Umbilical cord (tissue), 2 donors: ENCODE results near the gene ANKRD18B. TPM values are rescaled to one million over a fixed set of nuclear protein-coding genes. Genes with fewer than 3 reads are reported as not detected.
"Not testable (repeated sequence)": the region's sequence is repeated elsewhere in the genome, so short reads cannot be mapped to it uniquely, and the experiment has no call there.

Source experiments
- DNase-seq: peaks from one replicate; pipeline ENCODE4 v3.0.0-alpha.2; 2015; ENCODE audit warnings: low spot score
- total RNA-seq: library from RNA; depleted of rRNA; stranded (reverse); fragments of >200 nt; gene quantifications from one replicate; pipeline ENCODE4 v1.2.3, GENCODE V29; 2014; ENCODE audit warnings: low replicate concordance; ENCODE audit not compliant: insufficient read depth

ANKRD18B gene
- total RNA-seq, 1 donor from 2014 or later: 5.3 TPM

- no peak for DNase-seq
These were observed 87.3 kb downstream of the ANKRD18B start for GRCh38 chr9:33611358-33611757.

GRCh38 chr9:33612410-33612809 lies 88.4 kb downstream of the ANKRD18B start:
- DNase-seq: not testable (repeated sequence)

DNA sequence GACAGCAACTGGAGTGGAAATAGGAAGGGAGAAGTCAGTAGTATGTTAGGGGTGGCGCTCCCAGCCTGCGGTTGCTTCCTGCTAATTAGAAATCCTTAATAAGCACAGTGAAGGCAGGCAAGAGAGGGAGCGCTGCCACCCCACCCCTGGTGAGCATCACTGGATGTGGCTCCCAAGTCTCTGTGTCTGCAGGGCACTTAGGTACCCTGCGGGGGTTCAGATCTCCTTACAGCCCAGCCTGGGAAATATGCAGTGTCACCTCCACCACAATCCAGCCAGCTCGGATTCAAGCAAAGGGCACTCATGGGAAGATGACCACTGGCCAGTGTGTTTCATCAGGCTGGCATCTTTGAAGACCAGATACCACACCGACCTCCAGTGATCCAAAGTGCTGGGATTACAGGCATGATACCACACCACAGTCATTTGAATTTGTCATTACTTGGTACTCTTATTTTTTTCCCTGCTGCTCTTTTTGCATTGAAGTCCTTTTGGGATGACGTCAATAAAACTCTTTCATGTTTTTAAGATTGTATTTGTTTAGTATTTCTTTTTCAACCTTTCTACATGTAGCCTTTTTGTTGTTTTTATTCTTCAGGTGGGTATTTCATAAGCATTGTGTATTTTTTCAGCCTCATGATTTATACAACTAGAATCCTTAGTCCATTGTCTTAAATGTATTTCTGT lies 90.1 kb downstream of the ANKRD18B start:
- no peak for DNase-seq

GRCh38 chr9:33618370-33618769 lies 94.3 kb downstream of the ANKRD18B start:
- not testable (repeated sequence) for DNase-seq

DNA sequence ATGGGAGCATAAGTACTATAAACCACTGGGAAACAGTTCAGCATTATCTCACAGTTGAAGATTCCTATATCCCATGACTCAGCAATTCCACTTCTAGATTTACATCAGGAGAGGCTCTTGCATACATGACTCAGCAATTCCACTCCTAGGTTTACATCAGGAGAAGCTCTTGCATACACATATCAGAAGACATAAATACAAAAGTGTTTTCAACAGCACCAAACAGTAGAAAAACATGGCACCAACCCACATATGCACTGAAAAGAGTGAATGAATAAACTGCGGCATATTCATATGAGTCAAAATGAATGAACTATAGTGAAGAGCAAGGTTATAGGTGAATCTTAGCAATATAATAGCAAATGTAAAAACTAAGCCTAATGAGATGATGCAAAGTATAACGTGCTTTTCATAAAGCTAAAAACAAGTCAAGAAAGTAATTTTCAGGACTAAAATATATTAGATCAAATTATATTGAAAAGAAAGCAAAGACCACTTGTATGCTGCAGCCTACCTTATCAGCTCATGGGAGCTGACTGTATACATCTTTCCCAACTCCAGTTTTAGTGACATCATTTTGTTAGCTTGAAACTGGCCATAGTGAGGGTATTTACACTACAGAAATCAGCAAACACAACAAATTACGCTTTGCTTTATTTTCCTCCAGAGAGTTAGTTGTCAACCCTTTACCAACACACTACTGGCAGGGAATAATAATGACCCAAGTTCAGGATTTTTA lies 95.8 kb downstream of the ANKRD18B start:
- DNase-seq: peak; percentile 88

DNA sequence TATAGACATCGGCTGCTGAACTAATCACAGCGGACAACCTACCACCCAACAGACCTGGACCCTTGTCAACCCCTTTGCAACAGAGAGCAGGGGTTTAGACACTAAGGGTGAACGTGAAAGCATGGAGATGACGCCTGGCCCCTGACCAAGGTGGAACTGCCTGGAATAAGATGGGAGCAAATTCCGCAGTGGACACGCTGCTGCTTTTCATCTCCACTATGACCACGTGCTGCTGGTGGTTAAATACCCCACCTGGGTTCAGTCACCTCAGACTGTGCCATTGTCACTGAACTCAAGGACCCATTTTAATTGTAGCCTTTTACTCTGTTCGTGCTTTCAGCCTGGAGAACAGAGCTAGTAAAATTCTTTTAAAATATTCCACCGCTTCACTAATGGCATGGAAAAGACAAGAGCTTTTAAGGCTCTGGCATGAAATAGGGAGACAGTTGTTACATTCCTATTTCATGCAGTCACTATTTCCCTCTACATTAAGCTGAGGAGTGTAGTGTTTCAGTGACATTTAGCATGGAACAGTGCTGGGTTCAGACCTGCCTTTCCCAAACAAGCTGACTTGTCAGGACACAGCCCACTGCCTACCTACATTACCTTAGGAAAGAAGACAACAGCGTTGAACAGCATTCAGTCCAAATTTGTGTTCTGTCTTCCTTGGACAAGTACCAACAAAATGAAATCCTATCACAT lies 96.8 kb downstream of the ANKRD18B start:
- DNase-seq: peak; percentile 93

Other genes starting within 250 kb of the ANKRD18B start
- gene NFX1, start 233.7 kb upstream of the ANKRD18B start, total RNA-seq: 49.8 TPM
- 0.48 TPM for gene AQP7, start 121.7 kb upstream of the ANKRD18B start, total RNA-seq
- 14.2 TPM for gene AQP3, start 76.7 kb upstream of the ANKRD18B start, total RNA-seq
- 10.8 TPM for gene NOL6, start 50.3 kb upstream of the ANKRD18B start, total RNA-seq